Keratinocyte (primary cell): Measurements from ENCODE around the gene TMEM127. TPM values are rescaled to one million over a fixed set of nuclear protein-coding genes. Genes with fewer than 3 reads are reported as not detected.

Experiments
- DNase-seq: peaks from one replicate; pipeline ENCODE4 v3.0.0-alpha.2; 2011; ENCODE audit warnings: low read depth, missing footprints, low spot score
- FAIRE-seq: peaks from 2 replicates; lab custom pipeline; 2011; peaks lifted over from hg19 to GRCh38; lab: Jason Lieb, UNC
- H2AFZ ChIP-seq: 2 replicates; pipeline ENCODE4 v1.6.0; 2012; ENCODE audit warnings: low read length, control low read depth, inconsistent platforms; ENCODE audit not compliant: control insufficient read depth
- H3K27ac ChIP-seq: 2 replicates; pipeline ENCODE4 v1.5.1; 2011; ENCODE audit warnings: low read length; ENCODE audit not compliant: control insufficient read depth, insufficient read depth
- H3K27me3 ChIP-seq: 3 replicates; pipeline ENCODE4 v1.6.0; 2011; ENCODE audit warnings: low read length; ENCODE audit not compliant: control insufficient read depth, insufficient read depth; ENCODE audit errors: extremely low read depth
- H3K36me3 ChIP-seq, 2 experiments: 2 replicates in 1 of 2; 3 replicates in 1 of 2; pipeline ENCODE4 v1.5.1; 2011; ENCODE audit warnings: low read length in 2 of 2, mild to moderate bottlenecking in 1 of 2; ENCODE audit not compliant: control insufficient read depth in 2 of 2, insufficient read depth in 2 of 2; ENCODE audit errors: extremely low read depth in 1 of 2
- H3K4me1 ChIP-seq: 3 replicates; pipeline ENCODE4 v1.5.1; 2011; ENCODE audit warnings: low read length; ENCODE audit not compliant: control insufficient read depth, insufficient read depth; ENCODE audit errors: extremely low read depth
- H3K4me2 ChIP-seq: 3 replicates; pipeline ENCODE4 v1.6.0; 2011; ENCODE audit warnings: low read depth, low read length; ENCODE audit not compliant: control insufficient read depth, insufficient read depth; ENCODE audit errors: extremely low read depth
- H3K4me3 ChIP-seq, 3 experiments: fragments of 200-600 bp in 1 of 3; sonication (generic) in 1 of 3; 2 replicates in 2 of 3; 3 replicates in 1 of 3; pipeline ENCODE4 v1.5.1; 2011 to 2016; ENCODE audit warnings: low read length in 3 of 3, mild to moderate bottlenecking in 3 of 3, control low read depth in 2 of 3, inconsistent platforms in 1 of 3, low read depth in 1 of 3, mixed read lengths in 1 of 3, mixed run types in 1 of 3, moderate library complexity in 1 of 3; ENCODE audit not compliant: control insufficient read depth in 2 of 3, insufficient read depth in 2 of 3; ENCODE audit errors: extremely low read depth in 1 of 3
- H3K79me2 ChIP-seq: 2 replicates; pipeline ENCODE4 v1.6.0; 2012; ENCODE audit warnings: low read length; ENCODE audit not compliant: control insufficient read depth, insufficient read depth
- H3K9ac ChIP-seq: 3 replicates; pipeline ENCODE4 v1.6.0; 2011; ENCODE audit warnings: low read length; ENCODE audit not compliant: control insufficient read depth, insufficient read depth; ENCODE audit errors: extremely low read depth
- H3K9me1 ChIP-seq: 3 replicates; pipeline ENCODE4 v1.6.0; 2011; ENCODE audit warnings: low read length; ENCODE audit not compliant: control insufficient read depth, insufficient read depth; ENCODE audit errors: extremely low read depth
- H3K9me3 ChIP-seq: 2 replicates; pipeline ENCODE4 v1.5.1; 2012; ENCODE audit warnings: low read depth, low read length; ENCODE audit not compliant: control insufficient read depth
- H4K20me1 ChIP-seq: 3 replicates; pipeline ENCODE4 v1.6.0; 2011; ENCODE audit warnings: low read length; ENCODE audit not compliant: control insufficient read depth, insufficient read depth; ENCODE audit errors: extremely low read depth
- CTCF ChIP-seq, 3 experiments: IDR thresholded peaks in 1 of 3; conservative IDR thresholded peaks in 1 of 3; optimal IDR thresholded peaks in 1 of 3; 2 replicates in 2 of 3; 3 replicates in 1 of 3; pipeline versions ENCODE3 to v1.5.1; 2011; ENCODE audit warnings: low read length in 3 of 3, mild to moderate bottlenecking in 3 of 3, moderate library complexity in 2 of 3, control low read depth in 1 of 3, inconsistent platforms in 1 of 3; ENCODE audit not compliant: insufficient read depth in 2 of 3; ENCODE audit errors: extremely low read depth in 1 of 3
- EZH2 ChIP-seq: IDR thresholded peaks from one replicate; pipeline ENCODE4 v1.6.1; 2012; ENCODE audit warnings: inconsistent platforms, mild to moderate bottlenecking, low read length, moderate library complexity
- dilution Hi-C: fragments of 300-500 bp; cut with MboI; formaldehyde crosslinking; loops from one replicate; pipeline ENCODE4 v1.7.0; 2020; ENCODE audit warnings: low sequenced_read_pairs; ENCODE audit not compliant: extremely low pct_ligation_motif_present
- polyA plus RNA-seq, 5 experiments: library from polyadenylated mRNA; depleted of rRNA in 3 of 5; stranded (reverse) in 3 of 5; stranded (forward) in 1 of 5; unstranded in 1 of 5; fragments of >200 nt; gene quantifications; 1 replicate in 1 of 5; 2 replicates in 3 of 5; 3 replicates in 1 of 5; pipeline versions ENCODE4 v1.2.1 to v1.2.3, GENCODE V29; 2011 to 2012; ENCODE audit warnings: missing spikeins in 2 of 5, low read depth in 1 of 5, low replicate concordance in 1 of 5

Gene TMEM127
- polyA plus RNA-seq, 1 donor (not counting 4 experiments of a cell fraction or from before 2014, with no cell fraction given), result 30.8 TPM

- Histone ChIP-seq H3K36me3 (no peaks in the 10 kb centered on the region), H3K4me1 (no peaks in the 10 kb centered on the region), H3K79me2 (no peaks in the 10 kb centered on the region), H3K27ac (no peak overlapping the region), H3K27me3 (no peaks in the 10 kb centered on the region), H3K9me3 (no peaks in the 10 kb centered on the region), H3K9ac (no peak overlapping the region), H3K9me1 (no peaks in the 10 kb centered on the region), H2AFZ (no peak overlapping the region), H3K4me2 (no peak overlapping the region), H4K20me1 (no peaks in the 10 kb centered on the region), H3K4me3 (no peak overlapping the region)
- dilution Hi-C loops, result no loop called here
- TF ChIP-seq CTCF (optimal IDR thresholded peaks at IDR 0.05 in 1 of 3, IDR thresholded peaks at IDR 0.05 in 1 of 3, conservative IDR thresholded peaks at IDR 0.05 in 1 of 3; ENCODE audit: extremely low read depth in 1 of 3, insufficient read depth in 2 of 3, low read length in 3 of 3), result no peak
- no peak for TF ChIP-seq EZH2
- FAIRE-seq (no peak), DNase-seq (no peak)
Observed at GRCh38 chr2:96218508-96219131, 47.2 kb downstream of the TMEM127 start.

- no peak for FAIRE-seq
- no peak overlapping the region for H3K9ac ChIP-seq
- no peaks in the 10 kb centered on the region for H3K36me3 ChIP-seq
- no peak overlapping the region for H3K27ac ChIP-seq
- no peaks in the 10 kb centered on the region for H3K27me3 ChIP-seq
- no peaks in the 10 kb centered on the region for H3K9me1 ChIP-seq
- H3K4me1 ChIP-seq, result peaks cover 3% of the 10 kb centered on the region
- H3K4me2 ChIP-seq, result no peak overlapping the region
- peaks cover 6% of the 10 kb centered on the region for H3K79me2 ChIP-seq
- dilution Hi-C loops, result no loop called here
- TF ChIP-seq CTCF (optimal IDR thresholded peaks at IDR 0.05 in 1 of 3, IDR thresholded peaks at IDR 0.05 in 1 of 3, conservative IDR thresholded peaks at IDR 0.05 in 1 of 3; ENCODE audit: extremely low read depth in 1 of 3, insufficient read depth in 2 of 3, low read length in 3 of 3), result no peak
- no peak for TF ChIP-seq EZH2
- H4K20me1 ChIP-seq, result no peaks in the 10 kb centered on the region
- no peak overlapping the region for H2AFZ ChIP-seq
- no peak overlapping the region for H3K4me3 ChIP-seq
- H3K9me3 ChIP-seq, result no peaks in the 10 kb centered on the region
- DNase-seq, result no peak
Observed at GRCh38 chr2:96214554-96214953, 51.2 kb downstream of the TMEM127 start.
